ENCODE results near the gene BRD4. TPM values are rescaled to one million over a fixed set of nuclear protein-coding genes. Genes with fewer than 3 reads are reported as not detected.

BRD4 gene
- 42.4 and 48.1 TPM in 2 replicates for total RNA-seq

DNA sequence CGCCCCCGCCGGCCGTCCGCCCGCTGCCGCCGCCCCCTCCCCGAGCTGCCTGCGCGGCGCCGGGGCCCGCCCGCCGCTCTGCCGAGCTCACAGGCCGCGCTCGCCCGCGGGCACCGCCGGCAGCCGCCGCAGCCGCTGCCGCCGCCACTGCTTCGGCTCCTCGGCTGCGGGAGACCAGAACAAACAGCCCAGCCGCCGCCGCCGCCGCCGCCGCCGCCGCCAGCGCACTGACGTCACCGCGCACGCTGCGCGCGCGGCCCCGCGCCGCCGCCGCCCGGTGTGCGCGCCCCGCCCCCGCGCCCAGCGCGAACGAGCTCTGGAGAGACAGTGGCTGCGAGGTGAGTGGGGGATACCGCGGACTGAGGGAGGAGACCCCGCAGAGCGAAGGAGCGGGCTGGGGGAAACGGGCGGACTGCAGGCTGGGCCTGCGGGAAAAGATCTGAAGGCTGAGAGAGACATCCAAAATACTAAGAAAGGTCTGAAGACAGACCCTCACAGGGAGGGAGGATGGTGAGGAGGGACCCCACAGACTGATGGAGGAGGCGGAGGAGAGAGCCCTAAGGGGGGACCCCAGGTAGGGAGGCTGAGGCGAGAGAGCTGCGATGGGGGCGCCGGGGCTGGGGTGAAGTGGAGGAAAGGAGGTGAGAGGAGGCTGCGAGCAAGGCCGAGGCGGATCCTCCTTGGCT lies at the start of gene BRD4:
BRD4 (minus strand) TSS at position 229 of the 686 bp plus-strand sequence. CDS start 59,440 bp downstream, outside the sequence.
- DNase-seq (ENCODE audit: low read depth), result no peak
- H3K27me3 ChIP-seq (ENCODE audit: control insufficient read depth, insufficient read depth, low read length), result no peaks in the 10 kb centered on the region

DNA sequence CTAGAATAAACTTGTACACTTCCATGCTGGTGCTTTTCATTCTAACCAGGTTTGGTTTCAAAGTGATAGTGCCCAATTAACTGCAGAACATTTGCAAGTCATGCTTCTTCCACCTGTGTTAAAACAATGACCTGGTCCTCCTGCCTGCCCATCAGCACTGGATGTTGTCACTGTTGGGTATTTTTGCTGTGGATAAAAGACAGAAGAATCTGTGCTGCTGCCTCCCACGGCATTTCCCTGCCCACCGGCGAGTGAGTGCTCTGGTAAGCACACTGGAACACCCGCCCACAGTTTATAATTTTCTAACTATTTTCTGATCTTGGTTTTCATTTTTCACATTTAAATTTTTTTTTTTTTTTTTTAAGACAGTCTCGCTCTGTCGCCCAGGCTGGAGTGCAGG lies 49.5 kb upstream of the BRD4 start:
- TF ChIP-seq, protein P1, sequence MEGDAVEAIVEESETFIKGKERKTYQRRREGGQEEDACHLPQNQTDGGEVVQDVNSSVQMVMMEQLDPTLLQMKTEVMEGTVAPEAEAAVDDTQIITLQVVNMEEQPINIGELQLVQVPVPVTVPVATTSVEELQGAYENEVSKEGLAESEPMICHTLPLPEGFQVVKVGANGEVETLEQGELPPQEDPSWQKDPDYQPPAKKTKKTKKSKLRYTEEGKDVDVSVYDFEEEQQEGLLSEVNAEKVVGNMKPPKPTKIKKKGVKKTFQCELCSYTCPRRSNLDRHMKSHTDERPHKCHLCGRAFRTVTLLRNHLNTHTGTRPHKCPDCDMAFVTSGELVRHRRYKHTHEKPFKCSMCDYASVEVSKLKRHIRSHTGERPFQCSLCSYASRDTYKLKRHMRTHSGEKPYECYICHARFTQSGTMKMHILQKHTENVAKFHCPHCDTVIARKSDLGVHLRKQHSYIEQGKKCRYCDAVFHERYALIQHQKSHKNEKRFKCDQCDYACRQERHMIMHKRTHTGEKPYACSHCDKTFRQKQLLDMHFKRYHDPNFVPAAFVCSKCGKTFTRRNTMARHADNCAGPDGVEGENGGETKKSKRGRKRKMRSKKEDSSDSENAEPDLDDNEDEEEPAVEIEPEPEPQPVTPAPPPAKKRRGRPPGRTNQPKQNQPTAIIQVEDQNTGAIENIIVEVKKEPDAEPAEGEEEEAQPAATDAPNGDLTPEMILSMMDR (IDR thresholded peaks at IDR 0.05; ENCODE audit: insufficient read depth, low read length, poor library complexity, severe bottlenecking), result no peak
- no peak for DNase-seq (ENCODE audit: low read depth)
- no peak overlapping the region for H3K4me3 ChIP-seq (ENCODE audit: low read depth, low read length)
- peaks cover 1% of the 10 kb centered on the region for H3K36me3 ChIP-seq (ENCODE audit: control insufficient read depth, insufficient read depth, low read length)
- no peaks in the 10 kb centered on the region for H3K27me3 ChIP-seq (ENCODE audit: control insufficient read depth, insufficient read depth, low read length)

More for the DNA sequence above, at the start of gene BRD4:
- TF ChIP-seq, protein P1 (IDR thresholded peaks at IDR 0.05; ENCODE audit: insufficient read depth, low read length, poor library complexity, severe bottlenecking), result no peak
- H3K36me3 ChIP-seq (ENCODE audit: control insufficient read depth, insufficient read depth, low read length), result no peaks in the 10 kb centered on the region
- peak within 1 kb of the TSS; percentile 95 for H3K4me3 ChIP-seq (ENCODE audit: low read depth, low read length)

DNA sequence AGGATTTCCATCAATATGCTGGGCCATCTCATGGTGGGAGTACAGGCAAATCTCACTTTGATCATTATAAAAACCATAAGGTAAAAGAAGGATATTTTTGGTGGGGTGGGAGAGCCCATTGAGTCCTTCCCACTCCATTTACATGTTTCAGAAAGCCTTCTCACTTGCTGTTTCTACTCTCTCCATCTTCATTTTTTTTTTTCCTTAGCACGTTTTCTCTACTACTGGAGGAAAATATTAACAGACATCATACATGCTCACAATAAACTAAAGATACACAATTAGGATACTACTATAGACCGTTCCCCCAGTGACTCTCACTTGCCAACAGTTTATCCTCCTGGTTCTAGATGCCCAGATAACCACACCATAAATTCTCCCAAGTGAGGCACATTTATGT lies 49.1 kb upstream of the BRD4 start:
- peaks cover 1% of the 10 kb centered on the region for H3K36me3 ChIP-seq (ENCODE audit: control insufficient read depth, insufficient read depth, low read length)
- DNase-seq (ENCODE audit: low read depth), result no peak
- H3K4me3 ChIP-seq (ENCODE audit: low read depth, low read length), result no peak overlapping the region
- TF ChIP-seq, protein P1 (IDR thresholded peaks at IDR 0.05; ENCODE audit: insufficient read depth, low read length, poor library complexity, severe bottlenecking), result no peak
- H3K27me3 ChIP-seq (ENCODE audit: control insufficient read depth, insufficient read depth, low read length), result no peaks in the 10 kb centered on the region

DNA sequence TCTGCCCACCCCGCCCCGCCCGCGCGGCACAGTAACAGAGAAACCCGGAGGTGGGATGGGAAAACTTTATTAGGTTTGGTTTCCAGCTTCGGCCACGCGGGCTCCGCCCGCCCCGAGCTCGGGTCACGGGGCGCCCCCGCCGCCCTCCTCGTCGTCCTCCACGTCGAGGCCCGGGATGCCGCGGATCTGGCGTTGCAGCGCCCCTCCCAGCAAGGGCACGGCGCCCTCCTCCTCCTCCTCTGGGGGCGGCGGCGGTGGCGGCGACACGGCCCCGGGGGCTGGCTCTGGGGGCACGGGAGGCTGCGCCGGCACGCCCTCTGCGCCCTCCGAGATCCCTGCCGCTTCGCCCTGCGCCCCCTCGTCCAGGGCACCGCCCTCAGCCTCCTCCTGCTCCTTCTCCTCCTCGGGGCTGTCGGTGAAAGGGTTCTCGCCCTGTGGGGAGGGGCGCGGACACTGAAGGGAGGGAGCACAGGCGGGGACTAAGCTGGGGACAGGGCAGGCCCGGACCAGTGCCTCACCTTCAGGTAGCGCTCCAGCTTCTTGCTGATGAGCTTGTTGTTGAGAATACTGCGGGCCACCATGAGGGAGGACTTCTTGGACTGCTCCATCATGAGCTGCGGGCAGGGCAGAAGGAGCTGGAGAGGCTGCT lies 47.8 kb upstream of the BRD4 start:
- Histone ChIP-seq H3K27me3 (ENCODE audit: control insufficient read depth, insufficient read depth, low read length) (no peaks in the 10 kb centered on the region), H3K36me3 (ENCODE audit: control insufficient read depth, insufficient read depth, low read length) (peaks cover 1% of the 10 kb centered on the region), H3K4me3 (ENCODE audit: low read depth, low read length) (peak overlapping the region; percentile 55)
- TF ChIP-seq, protein P1 (IDR thresholded peaks at IDR 0.05; ENCODE audit: insufficient read depth, low read length, poor library complexity, severe bottlenecking), result no peak
- no peak for DNase-seq (ENCODE audit: low read depth)

DNA sequence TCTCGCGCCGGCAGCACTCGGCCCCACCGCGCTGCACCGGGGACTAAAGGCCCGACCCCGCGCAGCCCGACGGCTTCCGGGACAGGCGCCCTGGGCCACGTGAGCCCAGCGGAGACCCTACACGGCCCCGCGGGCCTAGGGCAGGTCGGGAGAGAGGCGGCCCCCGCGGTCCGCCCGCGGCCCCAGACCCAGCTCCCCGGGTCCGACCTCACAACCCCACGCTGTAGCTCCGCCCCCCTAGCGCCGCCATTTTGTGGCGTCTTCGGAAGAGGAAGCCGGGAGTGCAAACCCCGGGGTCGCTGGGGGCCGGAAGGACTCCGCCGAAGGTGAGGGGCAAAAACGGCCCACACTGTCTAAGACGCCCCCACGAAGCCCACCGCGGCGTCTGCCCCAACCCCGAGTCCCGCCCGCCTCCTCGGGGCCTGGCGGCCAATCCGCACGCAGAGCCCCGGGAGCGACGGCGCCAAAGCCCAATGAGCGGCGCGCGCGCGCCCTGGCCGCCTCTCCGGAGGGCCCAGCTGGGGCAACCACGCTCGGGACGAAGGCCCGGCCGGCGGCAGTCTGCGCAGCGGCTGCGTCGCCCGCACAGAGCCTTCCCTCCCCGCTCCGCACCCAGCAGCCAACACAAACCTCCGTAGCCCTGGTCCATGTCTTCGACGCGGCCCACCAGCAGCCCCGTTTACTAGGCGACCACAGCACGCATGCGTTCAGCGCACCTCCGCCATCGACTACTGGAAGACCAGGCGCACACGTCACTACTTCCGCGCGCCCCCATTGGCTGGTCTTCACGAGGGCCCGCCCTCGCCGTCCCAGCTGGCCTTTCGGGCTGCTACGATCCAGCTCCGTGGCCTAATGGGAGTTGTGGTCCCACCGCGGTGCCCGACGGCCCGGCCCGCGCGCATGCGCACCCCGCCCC lies 47.0 kb upstream of the BRD4 start, which contains the start of gene AKAP8:
AKAP8 (minus strand) TSS at position 705 of the 916 bp plus-strand sequence; CDS start at position 649, 56 bp downstream.
- peaks cover 1% of the 10 kb centered on the region for H3K36me3 ChIP-seq (ENCODE audit: control insufficient read depth, insufficient read depth, low read length)
- peak; percentile 87 for DNase-seq (ENCODE audit: low read depth)
- TF ChIP-seq, protein P1 (IDR thresholded peaks at IDR 0.05; ENCODE audit: insufficient read depth, low read length, poor library complexity, severe bottlenecking), result no peak
- peak within 1 kb of the TSS; percentile 96 for H3K4me3 ChIP-seq (ENCODE audit: low read depth, low read length)
- H3K27me3 ChIP-seq (ENCODE audit: control insufficient read depth, insufficient read depth, low read length), result no peaks in the 10 kb centered on the region
